ENCODE data around the gene PLA2G2F.

PLA2G2F gene

GRCh38 chr1:20192364-20192763, 53.2 kb downstream of the PLA2G2F start:
- DNase-seq = no peak

- DNase-seq = no peak
These were observed 53.8 kb downstream of the PLA2G2F start for GRCh38 chr1:20192871-20193411.

- no peak for DNase-seq
These were observed 55.1 kb downstream of the PLA2G2F start for GRCh38 chr1:20194224-20194623.

GRCh38 chr1:20194757-20195461, 55.8 kb downstream of the PLA2G2F start:
- peak; percentile 87 for DNase-seq

- DNase-seq = no peak
These were observed 56.3 kb downstream of the PLA2G2F start for GRCh38 chr1:20195462-20195780.

GRCh38 chr1:20197329-20197791, 58.2 kb downstream of the PLA2G2F start:
- no peak for DNase-seq

GRCh38 chr1:20198296-20198695, 59.2 kb downstream of the PLA2G2F start:
- no peak for DNase-seq

- DNase-seq = no peak
These were observed 59.8 kb downstream of the PLA2G2F start for GRCh38 chr1:20198918-20199317.

GRCh38 chr1:20199403-20199802, 60.3 kb downstream of the PLA2G2F start:
- no peak for DNase-seq

GRCh38 chr1:20199840-20200239, 60.7 kb downstream of the PLA2G2F start:
- DNase-seq = no peak
